Endothelial cell of umbilical vein (primary cell): Measurements from ENCODE around the gene EME2. TPM values are rescaled to one million over a fixed set of nuclear protein-coding genes. Genes with fewer than 3 reads are reported as not detected.

Experiments used
- BruUV-seq: library from RNA; stranded (reverse); fragments of 400-500 nt; replicated peaks from 2 replicates; lab custom pipeline; 2021; lab: Mats Ljungman, UMichigan
- CTCF ChIA-PET: fragments of 300-600, 350-600 bp; sonication (Branson Sonifier 250); formaldehyde crosslinking; loops from one replicate; lab custom pipeline; 2021; ENCODE audit warnings: antibody characterized with exemption, inconsistent platforms; lab: Charles Lee
- POLR2A ChIA-PET: fragments of 300-600, 350-600 bp; sonication (Branson Sonifier 250); formaldehyde crosslinking; loops from one replicate; lab custom pipeline; 2021; ENCODE audit warnings: antibody characterized with exemption, inconsistent platforms; lab: Charles Lee
- DNase-seq: peaks from one replicate; pipeline ENCODE4 v3.0.0-alpha.2; 2011; ENCODE audit warnings: low read depth, low spot score
- FAIRE-seq: peaks from 2 replicates; lab custom pipeline; 2011; peaks lifted over from hg19 to GRCh38; lab: Jason Lieb, UNC
- H2AFZ ChIP-seq: 2 replicates; pipeline ENCODE4 v1.6.0; 2012; ENCODE audit warnings: low read depth, low read length, control low read depth, inconsistent platforms
- H3K27ac ChIP-seq: 2 replicates; pipeline ENCODE4 v1.5.1; 2011; ENCODE audit warnings: low read depth, mild to moderate bottlenecking, control low read depth, low read length, moderate library complexity; ENCODE audit not compliant: insufficient read depth
- H3K27me3 ChIP-seq, 2 experiments: 2 replicates each; pipeline versions ENCODE4 v1.6.0 to v1.6.1; 2011; ENCODE audit warnings: low read length in 2 of 2, mixed read lengths in 1 of 2; ENCODE audit not compliant: control insufficient read depth in 2 of 2, insufficient read depth in 2 of 2
- H3K36me3 ChIP-seq, 2 experiments: 2 replicates in 1 of 2; 3 replicates in 1 of 2; pipeline ENCODE4 v1.5.1; 2011; ENCODE audit warnings: low read length in 2 of 2, mild to moderate bottlenecking in 1 of 2, moderate library complexity in 1 of 2; ENCODE audit not compliant: control insufficient read depth in 2 of 2, insufficient read depth in 2 of 2; ENCODE audit errors: extremely low read depth in 1 of 2
- H3K4me1 ChIP-seq: 3 replicates; pipeline ENCODE4 v1.5.1; 2011; ENCODE audit warnings: mild to moderate bottlenecking, low read length; ENCODE audit not compliant: control insufficient read depth, insufficient read depth; ENCODE audit errors: extremely low read depth
- H3K4me2 ChIP-seq: 2 replicates; pipeline ENCODE4 v1.6.1; 2011; ENCODE audit warnings: low read length, control low read depth, mixed read lengths; ENCODE audit not compliant: insufficient read depth
- H3K4me3 ChIP-seq, 3 experiments: fragments of 200-600 bp in 1 of 3; sonication (generic), shearing (Covaris generic) in 1 of 3; replicated peaks in 1 of 3; 2 replicates each; pipeline ENCODE4 v1.5.1; 2011 to 2016; ENCODE audit warnings: control low read depth in 3 of 3, low read length in 3 of 3, mild to moderate bottlenecking in 2 of 3, inconsistent platforms in 1 of 3, low read depth in 1 of 3, moderate library complexity in 1 of 3; ENCODE audit not compliant: insufficient read depth in 1 of 3
- H3K79me2 ChIP-seq: 2 replicates; pipeline ENCODE4 v1.6.0; 2012; ENCODE audit warnings: low read length, inconsistent platforms; ENCODE audit not compliant: control insufficient read depth, insufficient read depth
- H3K9ac ChIP-seq: replicated peaks from 2 replicates; pipeline ENCODE3; 2011; ENCODE audit warnings: low read length, control low read depth; ENCODE audit not compliant: insufficient read depth; ENCODE audit errors: extremely low read depth
- H3K9me1 ChIP-seq: replicated peaks from 3 replicates; pipeline ENCODE4 v1.6.0; 2011; ENCODE audit warnings: mild to moderate bottlenecking, low read length; ENCODE audit not compliant: control insufficient read depth, insufficient read depth; ENCODE audit errors: extremely low read depth
- H3K9me3 ChIP-seq: replicated peaks from 2 replicates; pipeline ENCODE4 v1.5.1; 2012; ENCODE audit warnings: low read length, inconsistent platforms; ENCODE audit not compliant: control insufficient read depth, insufficient read depth
- H4K20me1 ChIP-seq: replicated peaks from 2 replicates; pipeline ENCODE3; 2011; ENCODE audit warnings: mild to moderate bottlenecking, low read length; ENCODE audit not compliant: control insufficient read depth, insufficient read depth; ENCODE audit errors: extremely low read depth
- GATA2 ChIP-seq: IDR thresholded peaks from 2 replicates; pipeline ENCODE4 v1.7.0; 2011; ENCODE audit warnings: low read depth, mild to moderate bottlenecking, moderate library complexity, mixed read lengths, low read length; ENCODE audit not compliant: insufficient read length, insufficient read depth
- JUN ChIP-seq: IDR thresholded peaks from 2 replicates; pipeline ENCODE4 v1.6.1; 2011; ENCODE audit warnings: borderline replicate concordance, low read depth; ENCODE audit not compliant: insufficient read length, insufficient read depth
- dilution Hi-C: fragments of 300-500 bp; cut with MboI; formaldehyde crosslinking; loops from one replicate; pipeline ENCODE4 v1.15.0; 2019; ENCODE audit warnings: low sequenced_read_pairs; ENCODE audit not compliant: extremely low pct_ligation_motif_present
- intact Hi-C: fragments of 100-400 bp; cut with micrococcal nuclease; formaldehyde crosslinking; loops from one replicate; pipeline ENCODE4 v1.10.0; 2022
- polyA plus RNA-seq, 4 experiments: library from polyadenylated mRNA; depleted of rRNA in 3 of 4; stranded (reverse) in 3 of 4; unstranded in 1 of 4; fragments of >200 nt; gene quantifications; 2 replicates each; pipeline versions ENCODE4 v1.2.1 to v1.2.3, GENCODE V29; 2011 to 2012; ENCODE audit warnings: missing spikeins in 1 of 4
- total RNA-seq: library from RNA; stranded (reverse); gene quantifications from 2 replicates; pipeline ENCODE4 v1.2.3, GENCODE V29; 2021
- TF ChIP-seq, protein P1 (sequence below): IDR thresholded peaks from 2 replicates; pipeline ENCODE4 v1.6.1; 2011; ENCODE audit not compliant: insufficient read depth, insufficient read length

The EME2 gene
- total and polyA plus RNA-seq, 2 donors (not counting 3 experiments of a cell fraction or from before 2014, with no cell fraction given), result 9.7 to 21.4 TPM

GRCh38 chr16:1726661-1727502, 45.7 kb upstream of the EME2 start:
- Histone ChIP-seq H3K4me3 (no peak overlapping the region), H3K36me3 (peaks cover 4 to 31% of the 10 kb centered on the region in 2 experiments), H3K27ac (no peak overlapping the region), H3K79me2 (peaks cover 17% of the 10 kb centered on the region), H3K4me2 (no peak overlapping the region), H3K27me3 (no peaks in the 10 kb centered on the region), H4K20me1 (no peaks in the 10 kb centered on the region), H3K9me3 (no peaks in the 10 kb centered on the region), H3K9ac (no peak overlapping the region), H2AFZ (no peak overlapping the region), H3K9me1 (no peaks in the 10 kb centered on the region), H3K4me1 (peaks cover 6% of the 10 kb centered on the region)
- intact Hi-C loops (no loop called here), dilution Hi-C loops (no loop called here)
- CTCF ChIA-PET, result interaction anchor here (2.3 kb wide), 1 partner anchor 233 kb away, joined by 7 read pairs; no protein-coding TSS in a partner anchor
- no TSS peak for BruUV-seq
- POLR2A ChIA-PET, result no interaction called here
- DNase-seq (no peak), FAIRE-seq (no peak)
- TF ChIP-seq JUN (no peak), GATA2 (no peak)
- TF ChIP-seq, protein P1, sequence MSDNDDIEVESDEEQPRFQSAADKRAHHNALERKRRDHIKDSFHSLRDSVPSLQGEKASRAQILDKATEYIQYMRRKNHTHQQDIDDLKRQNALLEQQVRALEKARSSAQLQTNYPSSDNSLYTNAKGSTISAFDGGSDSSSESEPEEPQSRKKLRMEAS, result peak; percentile 11
